Measurements from ENCODE around the gene ZNF678.

GRCh38 chr1:227546598-227547309 is 16.6 kb upstream of the ZNF678 start:
- TF ChIP-seq POLR2A (IDR thresholded peaks at IDR 0.05) (no peak), CTCF (IDR thresholded peaks at IDR 0.05) (no peak), POLR2AphosphoS5 (IDR thresholded peaks at IDR 0.05) (no peak)
